ENCODE measurements around the gene SNTA1.
"Not testable (repeated sequence)": the region's sequence is repeated elsewhere in the genome, so short reads cannot be mapped to it uniquely, and the experiment has no call there.

The SNTA1 gene

DNA sequence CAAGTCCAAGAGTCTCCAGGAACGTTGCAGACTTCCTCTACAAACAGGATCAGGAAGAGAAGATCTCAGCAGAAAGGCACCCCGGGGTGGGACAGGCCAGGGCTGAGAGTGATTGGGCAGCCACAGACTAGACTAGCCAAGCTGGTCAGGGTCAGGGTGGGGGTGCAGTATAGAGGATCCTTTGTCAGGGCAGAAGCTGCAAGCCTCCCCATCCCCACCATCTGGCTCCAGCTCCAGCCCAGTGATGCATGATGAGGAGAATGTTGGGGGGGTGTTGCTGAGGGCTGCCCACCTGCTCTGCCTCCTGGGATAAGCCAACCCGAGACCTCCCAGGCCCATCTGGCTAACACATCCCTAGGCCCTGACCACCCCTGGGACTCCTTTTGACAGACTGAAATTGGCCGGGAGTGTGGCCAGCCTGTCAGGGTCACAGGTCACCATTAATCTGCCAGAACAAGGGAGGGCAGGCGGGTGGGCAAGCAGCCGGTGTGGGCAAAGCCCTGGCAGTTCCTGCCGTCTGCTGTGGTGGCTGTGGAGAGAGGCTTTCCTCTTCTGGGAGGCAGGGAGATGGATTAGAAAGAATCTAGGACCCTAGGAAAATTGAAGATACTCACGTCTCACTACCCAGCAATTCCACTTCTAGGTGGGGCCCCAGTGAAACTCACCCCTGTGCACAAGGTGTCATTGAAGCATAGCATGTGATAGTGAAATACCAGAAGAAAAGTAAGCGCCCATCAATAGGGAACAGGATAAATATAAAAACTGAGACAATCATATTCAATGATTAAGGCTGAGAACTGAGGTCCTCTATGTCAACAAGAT lies 22.1 kb upstream of the SNTA1 start:
- no peak for DNase-seq

DNA sequence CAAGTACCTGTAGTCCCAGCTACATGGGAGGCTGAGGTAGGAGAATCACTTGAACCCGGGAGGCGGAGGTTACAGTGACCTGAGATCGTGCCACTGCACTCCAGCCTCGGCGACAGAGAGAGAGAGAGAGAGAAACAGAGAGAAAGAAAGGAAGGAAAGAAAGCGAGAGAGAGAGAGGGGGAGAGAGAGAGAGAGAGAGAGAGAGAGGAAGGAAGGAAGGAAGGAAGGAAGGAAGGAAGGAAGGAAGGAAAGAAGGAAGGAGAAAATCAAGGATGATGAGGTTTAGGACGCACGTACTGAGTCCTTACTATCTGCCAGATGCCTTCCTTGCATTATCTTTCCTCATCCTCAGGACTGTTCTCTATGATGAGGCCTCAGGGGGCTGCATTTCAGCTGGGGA lies 21.2 kb upstream of the SNTA1 start:
- DNase-seq: not testable (repeated sequence)

DNA sequence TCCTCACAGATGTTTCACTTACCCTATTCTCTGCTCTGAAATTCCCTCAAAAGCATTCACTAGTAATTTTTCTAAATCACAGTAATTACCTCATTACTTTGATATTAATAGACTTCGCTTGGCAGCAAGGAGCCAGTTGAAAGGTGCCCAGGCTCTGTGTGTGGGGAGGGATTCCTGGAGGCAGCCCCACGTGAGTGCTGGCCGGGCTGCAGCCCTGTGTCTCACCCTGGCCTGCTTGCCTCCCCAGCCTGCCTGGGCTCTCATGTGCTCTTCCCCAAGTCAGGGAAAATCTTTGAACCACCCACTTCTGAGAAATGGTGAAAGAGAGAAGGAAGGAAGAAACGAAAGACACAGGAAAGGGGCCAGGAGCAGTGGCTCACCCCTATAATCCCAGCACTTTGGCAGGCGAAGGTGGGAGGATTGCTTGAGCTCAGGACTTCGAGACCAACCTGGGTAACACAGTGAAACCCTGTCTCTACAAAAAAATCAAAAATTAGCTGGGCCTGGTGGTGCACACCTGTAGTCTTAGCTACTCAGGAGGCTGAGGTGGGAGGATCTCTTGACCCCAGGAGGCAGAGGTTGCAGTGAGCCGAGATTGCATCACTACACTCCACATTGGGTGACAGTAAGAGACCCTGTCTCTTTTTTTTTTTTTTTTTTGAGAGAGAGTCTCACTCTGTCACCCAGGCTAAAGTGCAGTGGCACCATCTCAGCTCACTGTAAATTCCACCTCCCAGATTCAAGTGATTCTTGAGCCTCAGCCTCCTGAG lies 20.0 kb upstream of the SNTA1 start:
- no peak for DNase-seq

DNA sequence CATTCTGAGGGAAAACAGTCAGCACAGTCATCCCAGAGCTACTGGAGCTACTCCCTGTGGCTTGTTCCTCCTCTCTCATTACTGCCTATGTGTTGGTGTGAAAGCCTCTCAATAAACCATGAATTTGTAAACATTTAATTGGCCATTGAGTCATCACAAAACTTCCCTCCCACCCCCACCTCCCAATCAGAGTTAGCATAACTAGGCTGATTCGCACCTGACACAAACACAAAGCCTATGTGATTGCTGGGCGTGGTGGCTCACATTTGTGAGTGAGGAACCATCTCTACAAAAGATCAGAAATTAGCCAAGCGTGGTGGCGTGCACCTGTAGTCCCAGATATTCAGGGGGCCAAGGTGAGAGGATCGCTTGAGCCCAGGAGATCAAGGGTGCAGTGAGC lies 17.1 kb upstream of the SNTA1 start:
- DNase-seq: no peak

DNA sequence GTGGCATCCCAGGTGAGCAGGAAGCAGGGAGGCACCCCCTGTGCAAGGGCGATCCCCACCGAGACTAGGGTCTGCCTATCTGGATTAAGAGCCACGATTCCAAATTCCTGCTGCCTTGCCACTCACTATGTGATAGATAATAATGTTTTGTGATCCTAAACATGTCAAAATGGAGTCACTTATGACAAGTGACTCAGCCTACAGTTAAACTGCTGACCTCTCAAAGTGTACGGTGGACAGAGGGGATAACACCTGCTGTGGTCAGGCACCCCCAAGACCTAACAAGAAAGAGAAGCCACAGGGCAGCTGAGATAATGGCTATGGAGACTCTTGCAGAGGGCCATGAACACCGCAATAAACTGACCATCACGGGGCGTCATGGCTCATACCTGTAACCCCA lies 16.0 kb upstream of the SNTA1 start:
- DNase-seq: no peak

DNA sequence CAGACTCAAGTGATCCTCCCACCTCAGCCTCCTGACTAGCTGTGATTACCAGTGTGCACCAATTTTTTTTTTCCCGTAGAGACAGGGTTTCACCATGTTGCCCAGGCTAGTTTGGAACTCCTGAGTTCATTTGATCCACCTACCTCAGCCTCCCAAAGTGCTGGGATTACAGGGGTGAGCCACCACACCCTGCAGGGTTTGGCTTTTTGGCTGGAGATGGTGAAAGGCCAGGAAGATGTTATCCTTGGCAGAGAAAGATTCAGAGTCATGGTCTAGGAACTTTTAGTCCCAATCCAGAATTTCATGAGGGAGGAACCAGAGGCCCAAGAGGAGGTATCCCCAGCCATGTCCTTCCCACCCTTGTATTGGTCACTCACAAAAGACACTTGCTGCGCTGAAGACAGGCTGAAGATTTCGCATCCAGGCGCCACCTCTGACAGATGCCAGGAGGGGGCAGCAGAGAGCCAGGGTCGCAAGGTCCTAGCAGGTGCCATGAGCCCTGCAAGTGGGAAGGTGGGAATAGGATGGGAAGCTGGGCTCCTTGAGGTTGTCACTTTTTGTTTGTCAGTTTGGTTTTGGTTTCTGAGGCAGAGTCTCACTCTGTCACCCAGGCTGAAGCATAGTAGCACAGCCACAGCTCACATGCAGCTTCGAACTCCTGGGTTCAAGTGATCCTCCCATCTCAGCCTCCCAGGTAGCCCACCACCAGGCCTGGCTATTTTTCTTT lies 13.5 kb upstream of the SNTA1 start:
- peak; percentile 74 to 82 for DNase-seq

DNA sequence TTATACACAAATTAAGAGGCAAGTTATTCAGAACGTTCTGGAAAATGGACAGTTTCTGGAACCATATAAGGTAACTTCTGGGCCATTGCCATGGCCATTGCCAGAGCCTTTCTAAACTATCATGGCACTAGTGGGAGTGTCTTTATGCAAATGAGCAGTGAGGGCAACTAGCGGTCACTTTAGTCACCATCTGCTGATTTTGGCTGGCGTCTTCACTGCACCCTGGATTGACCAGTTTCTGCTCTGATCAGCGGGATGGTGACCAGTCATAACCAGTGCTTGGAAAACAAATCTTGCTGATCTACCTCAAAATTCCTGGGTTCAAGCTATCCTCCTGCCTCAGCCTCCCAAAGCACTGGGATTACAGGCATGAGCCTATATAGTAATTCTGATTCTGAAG lies 7.3 kb upstream of the SNTA1 start:
- no peak for DNase-seq

DNA sequence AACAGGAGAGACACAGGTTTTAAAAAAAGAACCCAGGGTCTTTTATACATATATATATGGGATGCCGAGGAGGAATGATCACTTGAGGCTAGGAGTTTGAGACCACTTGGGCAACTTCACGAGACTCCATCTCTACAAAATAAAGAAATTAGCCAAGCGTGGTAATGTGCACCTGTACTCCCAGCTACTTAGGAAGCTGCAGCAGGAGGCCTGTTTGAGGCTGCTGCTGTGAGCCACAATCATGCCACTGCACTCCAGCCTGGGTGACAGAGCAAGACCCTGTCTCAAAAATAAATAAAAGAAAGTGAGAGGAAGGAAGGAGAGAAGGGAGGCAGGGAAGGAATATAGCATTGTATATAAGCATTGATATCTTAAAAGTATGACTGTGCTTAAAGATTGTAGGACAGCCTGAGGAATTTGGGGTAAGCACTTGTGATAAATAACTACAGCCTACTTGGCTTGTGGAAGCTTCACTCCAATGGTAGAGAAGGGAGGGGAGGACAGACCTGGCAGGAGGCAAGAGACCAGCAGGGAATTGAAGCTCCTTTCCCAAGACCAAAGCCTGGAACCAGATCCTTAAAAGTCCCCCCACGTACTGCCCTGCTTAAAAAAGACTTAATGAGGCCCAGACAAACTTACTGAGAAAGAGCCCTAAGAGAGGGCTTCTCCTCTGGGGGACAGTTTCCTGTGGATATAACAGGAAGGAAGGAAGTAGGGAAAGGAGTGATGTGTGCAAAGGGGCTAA lies 2.5 kb upstream of the SNTA1 start:
- no peak for DNase-seq

DNA sequence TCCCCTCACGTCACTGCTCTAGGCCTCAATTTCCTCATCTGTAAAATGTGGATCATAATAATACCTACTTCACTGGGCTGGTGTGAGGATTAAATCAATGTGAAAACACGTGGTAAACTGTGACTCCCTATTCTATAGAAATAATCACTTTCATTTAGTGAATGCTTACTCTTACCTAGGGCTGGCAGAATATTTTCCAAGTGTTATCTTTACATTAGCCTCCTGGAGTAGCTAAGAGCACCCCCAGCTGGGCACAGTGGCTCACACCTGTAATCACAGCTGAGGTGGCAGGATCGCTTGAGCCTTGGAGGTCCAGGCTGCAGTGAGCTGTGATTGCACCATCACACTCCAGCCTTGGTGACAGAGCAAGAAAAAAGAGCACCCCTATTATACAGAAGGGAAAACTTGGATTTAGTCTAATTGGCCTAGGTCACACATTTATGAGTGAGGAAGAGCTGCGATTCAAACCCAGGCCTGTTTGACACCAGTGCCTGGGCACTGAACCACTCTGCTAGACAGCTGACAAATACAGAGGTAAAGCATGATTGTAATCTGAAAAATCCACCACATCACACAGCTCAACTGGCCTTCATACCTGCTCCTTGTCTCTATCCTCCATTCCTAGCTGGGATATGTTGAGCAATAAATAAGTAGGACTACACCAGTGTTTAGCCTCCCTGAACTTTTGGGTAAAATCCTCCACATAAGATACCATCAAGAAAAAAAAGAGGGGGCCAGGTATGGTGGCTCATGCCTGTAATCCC lies 1.4 kb upstream of the SNTA1 start:
- peak; percentile 9 to 42 for DNase-seq

DNA sequence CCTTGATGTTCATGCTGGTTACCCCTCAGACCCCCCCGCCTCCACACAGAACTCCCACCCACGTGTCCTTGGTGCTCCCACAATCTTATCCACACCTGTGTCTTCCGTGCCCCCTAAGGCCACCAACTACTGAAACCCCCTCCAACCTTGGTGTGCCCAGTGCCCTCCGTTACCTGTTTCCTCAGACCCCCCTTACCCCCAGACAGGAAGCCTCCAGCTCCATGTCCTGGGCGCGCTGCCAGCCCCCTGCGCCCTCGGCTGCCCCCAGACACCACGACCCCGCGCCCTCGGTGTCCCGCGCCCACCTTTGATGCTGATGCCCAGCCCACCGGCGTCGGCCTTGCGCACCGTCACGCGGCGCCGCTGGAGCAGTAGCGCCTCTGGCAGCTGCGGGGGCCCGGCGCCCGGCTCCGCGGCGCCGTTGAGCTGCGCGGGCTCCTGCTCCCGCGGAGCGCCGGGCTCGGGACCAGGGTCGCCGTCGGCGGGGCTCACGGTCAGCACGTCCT lies 504 bp downstream of the SNTA1 start:
- DNase-seq: no peak

DNA sequence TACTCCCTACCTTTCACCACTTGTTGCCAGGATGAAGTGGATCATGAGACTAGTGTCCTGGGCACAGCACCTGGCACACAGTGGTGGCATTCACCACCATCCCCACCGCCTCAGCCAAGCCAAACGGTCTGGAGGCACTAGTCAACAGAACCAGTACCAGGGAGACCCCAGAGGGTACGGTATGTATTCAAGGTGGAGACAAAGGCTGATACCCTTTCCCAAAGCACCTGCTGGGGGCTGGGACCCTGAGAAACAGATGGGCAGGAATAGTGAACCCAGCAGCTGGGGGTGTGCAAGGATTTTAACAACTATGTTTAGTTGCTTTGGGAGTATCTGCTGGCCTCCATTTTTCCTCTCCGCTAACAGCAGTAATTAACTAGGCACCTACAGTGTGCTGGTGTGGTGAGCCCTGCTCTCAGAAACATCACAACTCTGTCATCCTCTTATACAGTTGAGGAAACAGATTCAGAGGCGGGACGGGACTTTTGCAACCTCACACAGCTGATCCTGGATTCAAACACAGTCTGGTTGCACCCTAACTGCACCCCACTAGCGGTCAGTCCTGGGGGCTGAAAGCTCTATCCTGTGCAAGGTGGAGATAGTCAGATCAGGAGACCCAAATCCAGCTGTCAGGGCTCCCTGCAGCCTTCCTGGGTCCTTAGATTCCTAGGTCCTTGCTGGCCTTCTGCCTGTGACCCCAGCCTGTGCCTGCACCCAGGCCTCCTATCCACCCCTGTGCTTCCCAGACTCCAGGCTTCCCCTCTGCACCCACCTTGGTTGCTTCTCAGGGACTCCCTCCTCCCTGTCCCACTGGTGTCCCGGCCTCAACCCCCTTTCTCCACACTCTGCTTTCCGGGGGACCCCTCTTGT lies 1.2 kb downstream of the SNTA1 start:
- no peak for DNase-seq

DNA sequence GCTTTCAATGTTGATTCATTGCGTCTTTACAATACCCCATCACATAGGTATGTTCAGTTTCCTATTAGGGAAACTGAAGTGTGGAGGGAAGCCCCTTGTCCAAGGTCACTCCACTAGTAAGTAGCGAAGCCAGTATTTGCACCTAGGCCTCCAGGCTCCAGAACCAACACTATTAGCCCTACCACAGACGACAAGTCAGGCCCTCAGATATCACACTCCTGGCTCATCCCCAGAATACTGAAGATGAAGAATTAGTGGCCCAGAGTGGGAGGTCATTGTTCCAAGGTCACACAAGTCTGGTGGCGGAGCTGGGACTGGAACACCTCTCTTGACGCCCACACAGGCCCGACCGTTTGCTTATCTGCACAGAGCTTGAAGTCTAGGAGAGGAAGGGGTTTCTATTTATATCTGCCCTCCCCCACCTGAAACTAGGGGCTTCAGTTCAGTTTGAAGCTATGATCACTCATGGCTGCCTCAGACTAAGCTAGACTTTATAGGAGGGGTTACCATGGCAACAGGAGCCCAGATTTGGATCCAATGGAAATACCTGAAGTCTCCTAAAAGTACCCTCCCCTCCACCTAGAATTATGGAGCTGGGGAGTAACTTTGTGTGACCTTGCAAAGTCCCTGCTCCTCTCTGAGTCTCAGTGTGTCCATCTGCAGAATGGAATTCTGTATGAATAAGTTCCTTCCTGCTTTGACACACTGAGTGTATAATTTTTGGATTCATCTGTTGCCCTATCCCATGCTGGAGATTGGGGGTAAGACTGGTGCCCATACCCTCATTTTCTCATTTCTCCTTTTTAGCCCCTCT lies 2.2 kb downstream of the SNTA1 start:
- DNase-seq: no peak

DNA sequence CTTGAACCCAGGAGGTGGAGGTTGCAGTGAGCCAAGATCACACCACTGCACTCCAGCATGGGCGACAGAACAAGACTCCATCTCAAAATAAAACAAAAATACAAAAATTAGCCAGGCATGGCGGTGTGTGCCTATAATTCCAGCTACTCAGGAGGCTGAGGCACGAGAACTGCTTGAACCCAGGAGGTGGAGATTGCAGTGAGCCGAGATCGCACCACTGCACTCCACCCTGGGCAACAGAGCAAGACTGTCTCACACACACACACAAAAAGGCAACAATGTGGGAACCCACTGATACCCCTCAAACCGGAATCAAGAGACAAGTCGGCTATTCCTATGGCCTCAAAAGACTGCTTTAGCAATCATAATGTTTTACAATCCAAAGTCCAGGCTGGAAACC lies 3.0 kb downstream of the SNTA1 start:
- DNase-seq: not testable (repeated sequence)

DNA sequence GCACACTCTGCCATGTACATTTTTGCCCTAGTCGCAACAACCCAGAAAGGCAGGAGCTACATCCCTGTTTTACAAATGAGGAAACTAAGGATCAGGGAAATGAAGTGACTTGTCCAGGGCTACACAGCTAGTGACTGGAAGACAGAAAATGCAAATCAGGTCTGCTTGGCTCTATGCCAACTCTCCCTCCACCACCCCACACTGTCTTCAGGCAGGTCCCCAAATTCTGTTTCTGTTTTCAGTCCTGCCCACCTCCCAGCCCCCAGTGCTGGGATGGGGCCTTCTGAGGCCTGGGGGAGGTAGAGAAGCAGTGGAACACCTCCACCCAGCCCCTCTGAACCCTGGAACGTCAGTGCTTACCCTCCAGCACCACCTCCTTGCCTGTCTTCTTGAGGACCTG lies 5.1 kb downstream of the SNTA1 start:
- no peak for DNase-seq

DNA sequence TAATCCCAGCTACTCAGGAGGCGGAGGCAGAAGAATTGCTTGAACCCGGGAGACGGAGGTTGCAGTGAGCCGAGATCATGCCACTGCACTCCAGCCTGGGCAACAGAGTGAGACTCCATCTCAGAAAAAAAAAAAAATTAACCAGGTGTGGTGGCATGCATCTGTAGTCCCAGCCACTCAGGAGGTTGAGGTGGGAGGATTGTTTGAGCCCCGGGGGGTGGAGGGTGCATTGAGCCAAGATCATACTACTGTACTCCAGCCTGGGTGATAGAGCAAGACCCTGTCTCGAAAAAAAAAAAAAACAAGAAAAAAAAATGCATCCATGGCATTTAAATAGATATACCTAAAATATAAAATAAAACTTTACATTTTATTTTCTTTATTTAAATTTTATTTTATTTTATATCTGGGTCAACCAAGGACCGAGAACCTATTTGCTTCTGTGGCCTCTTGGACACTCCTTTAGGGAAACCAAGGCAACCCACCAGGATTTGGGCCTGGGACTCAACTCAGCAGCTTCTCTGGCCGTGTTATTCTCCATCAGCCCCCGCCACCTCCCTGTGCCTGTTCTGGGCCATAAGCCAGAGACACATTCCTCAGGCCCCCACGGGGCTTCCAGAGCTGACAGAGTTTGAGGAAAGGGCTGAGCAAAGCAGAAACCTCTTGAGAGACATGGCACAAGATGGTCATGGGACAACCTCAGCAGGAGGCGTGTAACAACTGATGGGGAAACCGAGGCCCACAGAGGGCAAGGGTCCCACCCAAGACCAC lies 6.2 kb downstream of the SNTA1 start:
- no peak for DNase-seq

DNA sequence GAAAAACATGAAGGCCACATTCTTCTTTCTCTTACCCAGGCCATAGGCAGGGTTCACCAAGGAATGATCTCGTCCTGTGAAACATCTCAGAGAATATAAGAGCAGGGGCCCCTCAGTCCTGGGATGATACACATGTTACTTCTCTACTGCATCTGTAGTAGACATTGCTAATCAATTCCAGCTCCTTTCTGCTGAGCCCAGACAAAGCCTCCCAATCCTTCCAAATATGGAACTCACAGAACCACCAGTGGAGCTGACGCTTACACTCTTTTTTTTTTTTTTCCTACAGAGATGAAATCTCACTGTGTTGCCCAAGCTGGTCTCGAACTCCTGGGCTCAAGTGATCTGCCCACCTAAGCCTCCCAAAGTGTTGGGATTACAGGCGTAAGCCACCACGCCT lies 9.1 kb downstream of the SNTA1 start:
- DNase-seq: no peak

DNA sequence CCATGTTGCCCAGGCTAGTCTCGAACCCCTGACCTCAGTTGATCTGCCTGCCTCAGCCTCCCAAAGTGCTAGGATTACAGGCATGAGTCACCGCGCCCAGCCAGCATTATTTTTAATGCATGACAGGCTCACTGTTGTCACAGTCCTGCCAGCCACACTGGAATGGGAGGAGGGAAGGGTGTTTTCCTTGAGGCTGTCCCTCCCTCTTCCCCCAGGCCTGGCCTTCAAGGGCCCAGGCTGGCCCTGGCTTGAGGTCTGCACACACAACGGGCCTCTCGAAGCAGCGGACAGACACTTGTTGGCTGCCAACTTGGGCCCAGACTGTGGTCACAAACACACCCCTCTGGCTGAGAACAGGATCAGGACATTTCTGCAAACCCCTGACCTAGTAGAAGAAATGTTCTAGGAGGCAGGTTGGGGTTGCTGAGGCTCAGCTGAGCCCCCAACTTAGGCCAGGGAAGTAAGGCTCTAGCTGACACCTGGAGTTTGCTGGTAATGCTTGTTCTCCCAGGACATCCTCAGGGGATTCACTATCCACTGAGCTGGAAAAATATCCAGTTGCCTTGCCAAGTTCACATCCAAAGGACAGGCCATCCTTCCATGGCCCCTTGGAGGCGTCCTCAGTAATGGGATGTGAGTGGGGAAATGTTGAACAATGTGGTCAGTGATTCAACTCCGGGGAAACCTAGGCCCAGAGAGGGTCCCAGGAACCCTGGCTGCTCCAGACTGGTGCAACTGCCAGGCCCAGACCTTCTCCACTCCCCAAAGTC lies 9.9 kb downstream of the SNTA1 start:
- DNase-seq: no peak

DNA sequence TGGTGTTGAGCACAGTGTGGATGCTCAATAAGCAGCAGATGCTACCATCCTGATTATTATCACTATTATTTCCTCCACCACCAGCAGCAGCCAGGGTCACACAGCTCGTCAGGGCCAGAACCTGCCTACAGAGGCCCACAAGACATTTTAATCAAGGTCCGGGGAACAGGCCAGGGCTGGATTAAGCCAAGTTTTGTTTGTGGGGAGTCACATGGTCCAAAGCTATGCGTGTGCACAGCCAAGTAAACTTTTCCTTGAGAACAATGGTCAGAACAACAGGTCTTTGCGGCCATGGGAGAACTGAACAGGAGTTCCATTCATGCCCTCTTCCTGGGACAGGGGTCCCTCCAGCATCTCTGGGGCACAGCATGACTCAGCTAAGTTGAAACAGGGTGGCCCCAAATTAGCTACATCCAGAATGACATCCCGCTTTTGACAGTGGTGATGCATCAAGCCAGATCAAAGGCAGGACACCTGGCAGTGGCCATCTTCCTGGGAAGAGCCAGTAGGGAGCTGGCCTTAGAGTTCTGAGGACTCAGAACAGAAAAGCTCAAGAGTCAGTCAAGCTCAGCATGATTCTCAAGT lies 11.7 kb downstream of the SNTA1 start:
- DNase-seq: no peak

All from CD4-positive, alpha-beta T cell treated with Interferon alpha-2 for 1 hour (primary cell).